Measurements from ENCODE around the gene CMTM4. TPM values are rescaled to one million over a fixed set of nuclear protein-coding genes. Genes with fewer than 3 reads are reported as not detected.
"Not testable (repeated sequence)": the region's sequence is repeated elsewhere in the genome, so short reads cannot be mapped to it uniquely, and the experiment has no call there.

CMTM4 gene
- total RNA-seq, 1 experiment from 2014 or later = 70.2 TPM

DNA sequence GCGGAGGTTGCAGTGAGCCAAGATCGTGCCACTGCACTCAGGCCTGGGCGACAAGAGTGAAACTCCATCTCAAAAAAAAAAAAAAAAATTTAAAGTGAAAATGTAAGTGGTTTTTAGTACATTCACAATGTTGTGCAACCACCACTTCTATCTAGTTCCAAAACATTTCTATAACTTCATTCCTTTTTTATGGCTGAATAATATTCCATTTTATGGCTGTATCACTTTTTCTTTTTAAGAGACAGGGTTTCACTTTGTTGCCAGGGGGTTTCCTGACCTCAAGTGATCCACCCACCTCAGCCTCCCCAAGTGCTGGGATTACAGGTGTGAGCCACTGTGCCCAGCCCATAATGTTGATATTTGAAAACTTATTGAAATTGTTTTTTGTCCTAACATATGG is 103.7 kb downstream of the CMTM4 start:
- no peak for DNase-seq (ENCODE audit: low spot score)

DNA sequence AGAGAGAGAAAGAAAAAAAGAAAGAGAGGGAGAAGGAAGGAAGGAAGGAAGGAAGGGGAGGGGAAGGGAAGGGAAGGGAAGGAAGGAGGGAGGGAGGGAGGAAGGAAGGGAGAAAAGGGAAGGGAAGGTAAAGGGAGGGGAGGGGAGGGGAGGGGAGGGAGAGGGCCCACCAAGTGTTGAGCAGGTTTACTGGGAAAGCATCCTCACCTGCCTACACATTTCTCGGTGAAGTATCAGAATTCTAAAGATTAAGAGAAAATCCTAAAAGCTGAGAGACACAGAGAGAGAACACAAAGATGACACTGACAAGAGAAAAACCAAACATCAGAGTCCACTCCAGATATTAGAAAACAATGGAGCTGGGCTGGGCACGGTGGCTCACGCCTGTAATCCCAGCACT is 104.3 kb downstream of the CMTM4 start:
- DNase-seq (ENCODE audit: low spot score) = no peak

DNA sequence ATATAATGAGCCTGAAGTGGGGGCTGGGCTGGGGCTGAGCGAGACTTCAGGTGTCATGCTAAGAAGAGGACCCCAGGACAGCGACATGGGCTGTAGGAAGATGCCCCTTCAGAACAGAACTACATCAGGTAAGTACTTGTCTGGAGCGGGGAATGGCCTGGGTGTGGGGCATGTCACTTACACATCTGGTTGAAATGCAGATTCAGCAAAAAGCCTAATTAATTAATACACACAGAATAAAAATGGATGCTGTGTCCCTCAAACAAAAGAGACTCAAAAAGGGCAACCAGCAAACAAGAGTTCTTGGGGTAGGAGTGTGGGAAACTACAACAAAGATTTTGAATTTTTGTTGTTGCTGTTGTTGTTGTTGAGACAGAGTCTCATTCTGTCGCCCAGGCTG is 105.5 kb downstream of the CMTM4 start:
- DNase-seq (ENCODE audit: low spot score) = no peak

DNA sequence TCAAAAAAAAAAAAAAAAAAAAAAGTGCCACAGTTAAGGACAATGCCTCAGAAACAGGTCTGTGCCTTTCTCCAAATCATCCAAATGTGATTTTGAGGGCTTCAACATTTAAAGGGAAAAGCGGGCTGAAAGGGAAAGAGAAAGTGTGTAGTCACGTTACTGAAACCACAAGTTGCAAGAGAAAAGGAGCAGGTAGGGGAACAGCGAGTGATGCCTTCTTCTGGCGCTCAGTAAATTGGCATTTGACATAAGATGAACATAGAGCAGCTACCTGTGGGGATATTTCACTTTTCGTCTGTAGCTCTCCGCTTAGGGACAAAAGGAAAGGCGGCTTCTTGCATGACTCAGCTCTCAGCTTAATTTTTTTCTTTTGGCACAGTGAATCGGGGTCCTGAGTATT is 106.2 kb downstream of the CMTM4 start:
- DNase-seq (ENCODE audit: low spot score) = no peak

DNA sequence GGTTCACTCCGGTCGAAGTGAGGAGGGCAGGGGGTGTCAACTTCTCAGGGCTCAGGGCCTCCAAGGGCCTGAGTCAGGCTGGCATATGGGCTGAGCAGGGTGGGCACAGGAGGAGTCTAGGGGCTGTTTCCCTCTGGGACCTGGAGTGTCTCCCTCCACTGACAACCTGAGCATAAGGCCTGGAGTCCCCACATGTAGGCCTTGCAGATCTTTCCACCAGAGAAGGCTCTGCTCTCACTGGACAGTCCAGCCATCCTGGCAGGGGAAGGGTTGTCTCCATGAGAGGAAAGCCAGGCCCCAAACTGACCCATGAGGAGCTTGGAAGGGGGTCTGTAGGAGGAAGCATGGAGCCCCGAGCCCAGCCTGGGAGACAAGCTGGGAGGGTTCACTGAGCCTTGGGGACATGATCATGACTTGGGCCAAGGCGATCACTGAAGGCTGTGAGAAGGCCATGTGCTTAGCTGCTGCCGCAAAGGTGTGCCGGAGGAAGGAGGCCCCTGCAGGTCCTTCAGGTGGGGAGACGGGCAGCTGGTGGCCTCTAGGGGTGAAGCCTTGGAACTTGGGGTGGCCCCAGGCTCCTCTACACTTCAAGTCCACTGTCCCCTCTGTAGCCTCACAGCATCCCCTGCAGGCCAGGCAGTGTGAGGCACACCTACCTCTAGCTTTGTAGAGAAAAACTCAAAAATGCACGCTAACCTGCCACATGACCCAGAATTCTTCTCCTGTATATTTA is 107.4 kb downstream of the CMTM4 start:
- peak; percentile 78 for DNase-seq (ENCODE audit: low spot score)

DNA sequence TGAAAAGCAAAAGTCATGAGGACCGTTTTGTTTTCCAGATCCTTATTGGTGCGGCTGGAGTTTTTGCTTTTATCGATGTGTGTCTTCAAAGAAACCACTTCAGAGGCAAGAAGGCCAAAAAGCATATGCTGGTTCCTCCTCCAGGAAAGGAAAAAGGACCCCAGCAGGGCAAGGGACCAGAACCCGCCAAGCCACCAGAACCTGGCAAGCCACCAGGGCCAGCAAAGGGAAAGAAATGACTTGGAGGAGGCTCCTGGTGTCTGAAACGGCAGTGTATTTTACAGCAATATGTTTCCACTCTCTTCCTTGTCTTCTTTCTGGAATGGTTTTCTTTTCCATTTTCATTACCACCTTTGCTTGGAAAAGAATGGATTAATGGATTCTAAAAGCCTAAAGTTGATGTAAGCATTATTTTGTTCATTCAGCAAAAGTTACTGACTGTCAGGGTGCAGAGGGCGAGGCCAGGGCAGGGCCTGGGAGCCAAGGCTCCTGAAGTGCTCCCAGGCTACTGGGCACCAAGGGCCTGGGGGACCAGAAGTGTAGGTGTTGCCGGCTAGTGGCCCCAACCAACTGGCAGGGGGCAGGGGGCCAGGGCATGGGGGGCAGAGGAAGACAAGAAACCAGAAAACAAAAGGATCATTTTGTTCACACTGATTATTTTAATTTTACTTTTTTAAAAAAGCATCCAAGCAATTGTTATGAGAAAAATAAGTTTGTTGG is 108.5 kb downstream of the CMTM4 start:
- DNase-seq (ENCODE audit: low spot score) = no peak

DNA sequence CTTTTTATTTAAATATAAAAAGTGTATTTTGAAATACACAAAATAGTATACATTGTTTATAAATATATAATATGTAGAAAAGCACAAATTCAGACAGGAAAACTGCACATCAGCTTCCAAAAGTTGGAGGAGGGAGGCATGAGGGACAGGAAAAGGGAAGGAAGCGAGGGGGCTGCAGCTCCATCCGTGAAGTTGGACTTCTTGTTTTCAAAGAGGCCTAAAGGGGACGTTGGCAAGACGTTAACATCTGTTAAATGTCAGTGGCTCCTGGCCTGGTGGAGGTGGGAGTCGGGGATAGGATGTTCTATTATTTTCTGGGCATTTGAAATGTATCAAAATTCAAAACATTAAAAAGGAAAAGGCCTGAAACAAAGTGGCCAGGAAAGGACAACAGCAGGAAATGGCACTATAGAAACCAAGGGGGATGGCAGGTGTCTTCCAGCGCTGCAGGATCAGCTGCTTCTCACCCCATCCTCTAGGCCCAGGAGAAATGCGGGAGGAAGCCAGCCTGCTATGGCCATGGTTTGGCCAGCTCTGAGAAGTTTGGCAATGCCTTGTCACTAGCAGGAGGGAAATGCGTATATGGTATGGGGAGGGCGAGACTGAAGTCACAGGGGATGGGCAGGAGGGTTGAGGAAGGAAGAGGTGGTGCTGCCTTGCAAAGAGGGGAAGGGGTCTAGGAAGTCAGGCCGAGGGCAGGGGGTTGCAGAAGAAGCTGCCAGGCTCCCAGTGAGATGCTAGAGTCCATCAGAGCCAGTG is 110.9 kb downstream of the CMTM4 start:
- no peak for DNase-seq (ENCODE audit: low spot score)

DNA sequence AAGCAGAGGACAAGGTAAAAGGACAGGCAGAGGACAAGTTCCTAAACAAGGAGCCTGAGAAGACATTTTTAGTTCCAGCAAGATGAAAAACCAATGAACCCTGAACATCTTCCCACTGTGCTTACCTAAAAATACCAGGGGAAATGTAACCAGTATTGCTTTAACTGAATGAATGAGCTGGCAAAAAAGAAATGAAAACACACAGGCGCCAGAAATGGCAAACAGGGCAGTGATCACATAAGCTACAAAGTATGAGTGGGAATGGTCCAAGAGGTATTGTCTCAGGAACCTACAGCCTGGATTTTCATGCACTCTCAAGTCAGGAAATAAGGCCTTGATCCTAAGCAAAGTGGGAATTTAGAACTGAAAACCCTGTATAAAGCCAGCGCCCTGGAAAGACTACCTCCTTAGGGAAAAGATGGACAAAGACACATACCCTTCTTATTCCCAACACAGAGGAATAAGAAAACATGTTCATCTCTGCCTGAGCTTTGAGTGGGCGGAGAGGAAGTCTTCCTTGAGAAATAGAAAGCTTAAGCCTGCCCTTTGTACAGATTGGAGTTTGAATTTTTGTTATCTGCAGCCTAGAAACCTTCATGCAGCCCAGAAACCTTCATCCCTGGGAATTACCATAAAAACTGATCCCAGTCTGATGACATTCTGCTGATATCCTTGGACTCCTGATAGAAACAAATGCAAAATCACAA is 115.1 kb downstream of the CMTM4 start:
- DNase-seq (ENCODE audit: low spot score) = no peak

DNA sequence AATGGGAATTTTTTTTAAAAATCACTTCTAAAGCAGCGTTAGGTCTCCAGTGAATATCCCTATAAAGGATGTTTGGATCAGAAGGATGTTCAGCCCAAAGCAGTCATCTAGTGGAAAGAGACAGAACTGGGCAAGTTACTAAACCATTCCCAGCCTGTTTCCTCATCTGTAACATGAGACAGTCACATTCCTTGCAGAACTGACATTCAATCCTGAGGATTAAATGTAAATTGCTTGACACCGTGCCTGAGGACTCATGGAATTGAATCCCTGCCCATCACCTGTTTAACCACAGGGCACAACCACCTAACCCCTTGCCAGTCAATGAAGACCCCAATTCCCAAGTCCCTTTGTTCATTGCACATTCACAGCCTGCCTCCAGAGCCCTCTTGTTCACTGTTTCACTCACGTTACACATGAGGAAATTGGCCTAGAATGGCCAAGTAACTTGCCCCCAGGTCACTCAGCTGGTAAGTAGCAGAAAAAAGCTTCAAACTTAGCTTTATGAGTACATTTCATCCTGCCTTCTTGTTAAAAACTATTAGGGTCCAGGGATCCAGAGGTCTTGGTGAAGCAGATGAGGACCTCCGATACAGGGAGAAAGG is 115.8 kb downstream of the CMTM4 start:
- DNase-seq (ENCODE audit: low spot score) = no peak

DNA sequence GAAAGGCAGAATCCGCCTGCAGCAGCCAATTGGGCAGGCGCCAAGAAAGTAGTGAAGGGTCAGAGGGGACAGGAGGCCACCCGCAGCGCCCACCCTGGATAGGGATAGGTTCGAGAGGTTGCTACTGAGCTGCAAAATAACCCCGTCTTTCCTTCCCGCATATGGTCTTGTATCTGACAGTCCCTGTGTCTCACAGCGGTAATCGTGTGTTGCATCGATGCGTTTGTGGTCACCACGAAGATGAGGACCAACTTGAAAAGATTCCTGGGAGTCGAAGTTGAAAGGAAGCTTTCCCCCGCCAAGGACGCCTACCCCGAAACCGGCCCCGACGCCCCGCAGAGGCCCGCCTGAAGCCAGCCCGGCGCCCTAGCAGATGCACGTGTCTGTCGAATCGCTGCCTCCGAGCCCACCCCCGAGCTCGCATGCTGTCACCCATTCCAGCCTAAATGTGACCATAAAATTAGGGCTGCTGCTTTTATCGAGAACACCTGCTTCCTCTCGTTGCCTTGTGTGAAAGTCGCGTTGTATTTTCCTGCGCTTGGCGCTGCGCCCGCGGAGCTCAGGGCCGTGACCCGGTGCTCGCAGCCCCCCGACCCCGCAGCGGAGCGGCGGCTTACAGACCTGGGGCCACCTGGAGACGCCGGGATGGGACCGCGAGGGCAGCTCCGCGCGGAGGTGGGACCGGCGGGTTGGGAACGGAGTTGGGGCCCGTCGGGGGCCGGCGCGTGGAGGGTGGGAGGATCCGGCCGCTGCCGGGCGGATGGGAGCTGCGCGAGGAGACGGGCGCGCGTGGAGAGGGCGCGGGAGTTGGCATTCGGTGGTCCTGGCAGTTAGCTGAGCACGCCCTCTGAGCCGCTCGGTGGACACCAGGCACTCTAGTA is 117.7 kb downstream of the CMTM4 start, which contains the start of gene CMTM2:
Gene CMTM2 (plus strand): TSS at position 813 of the 881 bp plus-strand sequence. CDS start 145 bp downstream, outside the sequence.
- no peak for DNase-seq (ENCODE audit: low spot score)

DNA sequence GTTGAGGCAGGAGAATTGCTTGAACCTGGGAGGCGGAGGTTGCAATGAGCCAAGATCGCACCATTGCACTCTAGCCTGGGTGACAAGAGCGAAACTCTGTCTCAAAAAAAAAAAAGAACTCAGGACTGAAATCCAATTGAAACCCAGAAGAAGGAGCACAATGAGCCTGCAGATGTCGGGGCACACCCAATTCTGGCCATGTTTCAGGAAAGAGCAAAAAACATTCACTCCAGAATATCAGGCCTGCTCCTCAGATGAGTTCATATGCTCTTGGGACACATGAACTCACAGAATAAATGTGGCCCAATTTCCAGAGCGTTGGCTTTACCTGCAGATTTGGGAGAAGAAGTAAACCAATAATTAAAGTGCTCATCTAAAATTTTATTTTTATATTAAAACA is 120.2 kb downstream of the CMTM4 start:
- DNase-seq (ENCODE audit: low spot score) = no peak

DNA sequence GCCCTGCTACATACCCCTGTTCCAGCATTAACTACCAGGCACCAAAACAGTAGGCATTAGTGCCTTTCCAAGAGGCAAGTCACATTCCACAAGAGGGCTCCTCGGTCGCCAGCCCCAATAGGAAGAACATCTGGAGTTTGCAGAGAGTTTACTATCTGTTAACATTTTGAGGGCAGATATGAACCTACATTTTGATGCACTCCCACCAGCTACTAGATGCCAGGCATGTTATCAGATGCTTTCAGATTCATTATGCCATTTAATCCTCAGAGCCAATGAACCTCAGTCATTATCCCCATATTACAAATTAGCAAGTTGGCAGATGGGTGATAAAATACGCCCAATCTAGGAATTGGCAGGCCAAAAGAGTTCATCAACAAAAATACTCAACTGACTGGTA is 121.5 kb downstream of the CMTM4 start:
- no peak for DNase-seq (ENCODE audit: low spot score)

DNA sequence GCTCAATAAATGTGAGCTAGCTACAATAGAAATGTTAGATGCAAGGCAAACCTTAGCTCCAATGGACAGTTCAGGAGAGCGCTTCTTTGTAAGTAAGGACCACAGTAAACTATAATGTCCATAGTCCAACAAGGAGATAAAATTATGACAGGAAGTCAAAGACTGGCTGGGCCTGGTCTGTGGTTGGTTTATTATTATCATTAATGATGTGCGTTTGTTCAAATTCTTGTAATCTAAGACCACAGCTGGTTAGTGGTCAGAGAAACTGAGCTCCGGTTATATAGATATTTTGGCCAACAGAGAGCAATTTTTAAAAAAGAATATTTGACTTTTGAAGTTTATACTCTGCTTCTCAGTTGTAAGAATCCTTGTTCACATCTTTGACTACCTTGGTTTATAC is 122.0 kb downstream of the CMTM4 start:
- DNase-seq (ENCODE audit: low spot score) = no peak

DNA sequence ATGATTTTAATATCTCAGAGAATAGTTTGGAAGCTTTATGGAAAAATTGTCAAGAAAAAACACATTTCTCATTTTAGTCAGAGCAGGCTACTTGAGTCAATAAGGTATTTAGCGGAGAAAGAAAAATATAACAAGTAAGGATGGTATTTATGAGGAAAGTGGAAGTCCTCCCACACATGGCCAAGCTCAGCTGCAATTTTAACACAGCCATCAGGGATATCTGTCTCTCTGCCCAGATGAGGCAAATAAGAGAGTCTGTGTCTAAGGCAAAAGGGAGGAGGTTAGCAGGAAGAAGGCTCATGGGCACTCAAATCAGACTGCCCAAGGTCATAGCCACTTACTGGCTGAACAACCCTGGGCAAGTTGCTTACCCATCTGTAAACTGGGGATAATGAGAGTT is 122.5 kb downstream of the CMTM4 start:
- DNase-seq (ENCODE audit: low spot score) = no peak

DNA sequence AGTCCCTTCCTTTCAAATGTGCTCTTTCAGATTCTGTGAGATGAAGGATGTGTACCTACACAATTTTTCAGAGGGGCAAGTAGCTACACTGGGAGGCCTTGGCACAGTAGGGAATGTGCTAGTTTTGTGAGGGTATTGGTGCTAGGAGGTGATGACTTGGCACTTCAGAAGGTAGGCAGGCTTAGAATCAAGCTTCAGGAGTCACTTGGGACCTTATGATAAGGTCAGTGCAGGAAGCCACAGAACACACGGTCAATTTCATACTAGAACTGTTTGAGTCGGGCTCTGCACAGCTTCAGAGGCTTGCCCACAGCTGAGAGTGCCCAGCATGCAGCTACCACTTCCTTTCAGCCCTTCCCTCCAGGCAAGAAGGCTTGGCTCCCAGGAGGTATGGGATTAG is 124.2 kb downstream of the CMTM4 start:
- no peak for DNase-seq (ENCODE audit: low spot score)

DNA sequence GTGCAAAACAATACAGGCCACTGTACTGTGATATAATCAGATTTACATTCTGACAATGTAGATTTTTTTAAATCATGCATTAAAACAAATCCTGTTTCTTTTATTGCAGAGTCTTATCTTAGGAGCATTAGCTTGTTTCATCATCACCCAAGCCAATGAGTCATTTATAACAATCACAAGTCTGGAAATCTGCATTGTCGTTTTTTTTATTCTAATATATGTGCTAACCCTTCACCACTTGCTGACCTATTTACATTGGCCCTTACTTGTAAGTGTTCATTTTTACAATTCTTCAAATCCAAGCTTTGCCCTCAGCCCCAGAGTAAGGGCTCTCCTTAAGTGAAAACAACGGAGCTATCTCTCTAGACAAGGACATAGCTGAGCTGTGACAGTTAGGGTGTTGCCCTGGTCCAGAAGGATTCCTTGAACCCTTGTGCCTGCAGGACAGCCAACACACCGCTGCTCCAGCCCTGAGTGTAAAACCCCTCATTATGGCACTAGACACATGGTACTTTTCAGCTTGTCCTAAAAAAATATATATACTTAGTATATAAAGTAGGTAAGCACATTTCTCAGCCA is 126.6 kb downstream of the CMTM4 start:
- DNase-seq (ENCODE audit: low spot score) = no peak

DNA sequence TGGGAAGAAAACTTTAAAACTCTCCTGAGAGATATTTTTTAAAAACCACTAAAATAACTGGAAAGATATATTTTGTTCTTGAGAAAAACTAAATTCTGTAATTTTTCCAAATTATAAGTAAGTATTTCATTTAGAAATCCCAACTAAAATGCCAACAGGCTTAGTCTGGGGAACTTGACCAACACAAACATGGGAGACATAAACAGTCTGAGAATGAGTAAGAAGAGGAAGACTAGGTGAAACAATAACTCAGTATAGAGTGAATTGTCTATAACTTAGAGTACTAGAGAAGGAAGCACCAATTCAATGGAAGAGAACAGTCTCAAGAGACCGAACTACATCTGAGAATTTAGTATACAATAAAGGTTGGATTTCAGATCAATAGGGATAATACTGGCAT is 127.4 kb downstream of the CMTM4 start:
- no peak for DNase-seq (ENCODE audit: low spot score)

DNA sequence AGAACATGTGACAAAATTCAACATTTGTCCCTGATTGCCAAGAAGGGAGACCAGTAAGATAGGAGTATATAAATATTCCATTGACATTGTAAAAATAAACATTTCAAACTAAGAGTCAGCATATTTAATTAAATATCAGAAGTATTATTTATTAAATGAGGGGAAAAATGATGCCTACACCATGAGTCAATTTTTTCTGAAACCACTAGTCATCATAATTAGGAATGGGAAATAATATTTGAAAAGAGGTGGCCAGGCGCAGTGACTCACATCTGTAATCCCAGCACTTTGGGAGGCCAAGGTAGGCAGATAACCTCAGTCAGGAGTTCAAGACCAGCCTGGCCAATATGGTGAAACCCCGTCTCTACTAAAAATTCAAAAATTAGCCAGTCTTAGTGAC is 128.2 kb downstream of the CMTM4 start:
- no peak for DNase-seq (ENCODE audit: low spot score)

DNA sequence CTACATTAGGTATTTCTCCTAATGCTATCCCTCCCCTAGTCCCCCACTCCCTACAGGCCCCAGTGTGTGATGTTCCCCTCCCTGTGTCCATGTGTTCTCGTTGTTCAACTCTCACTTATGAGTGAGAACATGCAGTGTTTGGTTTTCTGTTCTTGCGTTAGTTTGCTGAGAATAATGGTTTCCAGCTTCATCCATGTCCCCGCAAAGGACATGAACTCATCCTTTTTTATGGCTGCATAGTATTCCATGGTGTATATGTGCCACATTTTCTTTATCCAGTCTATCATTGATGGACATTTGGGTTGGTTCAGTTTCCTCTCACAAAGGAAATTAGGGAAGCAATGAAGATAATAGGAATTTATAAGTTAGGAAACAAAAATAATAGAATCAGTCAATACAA is 129.3 kb downstream of the CMTM4 start:
- DNase-seq (ENCODE audit: low spot score) = not testable (repeated sequence)

Measured in HT-29 (cell line).